Left forelimb (tissue), 1 donor: ENCODE measurements around the gene ANKRD62.
"Not testable (repeated sequence)": the region's sequence is repeated elsewhere in the genome, so short reads cannot be mapped to it uniquely, and the experiment has no call there.

Experiments used
- DNase-seq: peaks from one replicate; pipeline ENCODE4 v3.0.0-alpha.2; 2018; ENCODE audit warnings: low spot score

Gene ANKRD62

GRCh38 chr18:12099160-12099559 is 5.5 kb downstream of the ANKRD62 start:
- no peak for DNase-seq

GRCh38 chr18:12101266-12101665 is 7.6 kb downstream of the ANKRD62 start:
- DNase-seq: no peak

GRCh38 chr18:12102136-12102842 is 8.6 kb downstream of the ANKRD62 start:
- DNase-seq: no peak

- DNase-seq: no peak
Measured at GRCh38 chr18:12106471-12106870, 12.8 kb downstream of the ANKRD62 start.

- DNase-seq: no peak
Measured at GRCh38 chr18:12109836-12110235, 16.2 kb downstream of the ANKRD62 start.

GRCh38 chr18:12113999-12114646 is 20.5 kb downstream of the ANKRD62 start:
- DNase-seq: no peak

- DNase-seq: no peak
Measured at GRCh38 chr18:12119358-12119757, 25.7 kb downstream of the ANKRD62 start.

GRCh38 chr18:12121175-12122042 is 27.8 kb downstream of the ANKRD62 start:
- no peak for DNase-seq

GRCh38 chr18:12122043-12122389 is 28.4 kb downstream of the ANKRD62 start:
- not testable (repeated sequence) for DNase-seq

GRCh38 chr18:12127647-12128046 is 34.0 kb downstream of the ANKRD62 start:
- not testable (repeated sequence) for DNase-seq

- DNase-seq: not testable (repeated sequence)
Measured at GRCh38 chr18:12138831-12139230, 45.2 kb downstream of the ANKRD62 start.

GRCh38 chr18:12140866-12141265 is 47.2 kb downstream of the ANKRD62 start:
- DNase-seq: not testable (repeated sequence)

GRCh38 chr18:12141778-12142177 is 48.1 kb downstream of the ANKRD62 start:
- not testable (repeated sequence) for DNase-seq

GRCh38 chr18:12149431-12149830 is 55.8 kb downstream of the ANKRD62 start:
- not testable (repeated sequence) for DNase-seq

GRCh38 chr18:12154361-12154760 is 60.7 kb downstream of the ANKRD62 start:
- no peak for DNase-seq

GRCh38 chr18:12155996-12156395 is 62.4 kb downstream of the ANKRD62 start:
- no peak for DNase-seq

- no peak for DNase-seq
Measured at GRCh38 chr18:12159446-12159845, 65.8 kb downstream of the ANKRD62 start.

- DNase-seq: no peak
Measured at GRCh38 chr18:12162786-12163185, 69.1 kb downstream of the ANKRD62 start.

GRCh38 chr18:12165038-12165768 is 71.6 kb downstream of the ANKRD62 start:
- no peak for DNase-seq
